MM.1S (cell line): ENCODE measurements around the gene ZNF547.

Experiments
- DNase-seq: peaks from one replicate; pipeline ENCODE4 v3.0.0-alpha.2; 2015
- H2AFZ ChIP-seq: fragments of 300-600 bp; sonication (generic); 2 replicates; pipeline ENCODE4 v1.6.0; 2016; ENCODE audit warnings: antibody characterized with exemption, low read length
- H3F3A ChIP-seq: fragments of 300-600 bp; sonication (generic); 2 replicates; pipeline ENCODE4 v1.6.1; 2016; ENCODE audit warnings: mild to moderate bottlenecking, antibody characterized with exemption, low read length, moderate library complexity, mixed read lengths; ENCODE audit not compliant: insufficient read depth
- H3K27ac ChIP-seq: fragments of 300-600 bp; sonication (generic); 2 replicates; pipeline ENCODE4 v1.5.1; 2016; ENCODE audit warnings: mild to moderate bottlenecking, low read length
- H3K27me3 ChIP-seq: fragments of 300-600 bp; sonication (generic); replicated peaks from 2 replicates; pipeline ENCODE4 v1.6.0; 2016; ENCODE audit warnings: low read length; ENCODE audit not compliant: insufficient read depth
- H3K36me3 ChIP-seq: fragments of 300-600 bp; sonication (generic); replicated peaks from 2 replicates; pipeline ENCODE4 v1.6.1; 2016; ENCODE audit warnings: mild to moderate bottlenecking, low read length, mixed read lengths; ENCODE audit not compliant: insufficient read depth
- H3K4me1 ChIP-seq: fragments of 300-600 bp; sonication (generic); 2 replicates; pipeline ENCODE4 v1.6.1; 2016; ENCODE audit warnings: low read length, mixed read lengths
- H3K4me2 ChIP-seq: fragments of 300-600 bp; sonication (generic); 2 replicates; pipeline ENCODE4 v1.6.0; 2016; ENCODE audit warnings: low read depth, low read length
- H3K4me3 ChIP-seq: fragments of 300-600 bp; sonication (generic); 2 replicates; pipeline ENCODE4 v1.5.1; 2016; ENCODE audit warnings: low read length, mixed read lengths
- H3K79me2 ChIP-seq: fragments of 300-600 bp; sonication (generic); 2 replicates; pipeline ENCODE4 v1.6.1; 2016; ENCODE audit warnings: mixed run types, low read length, mixed read lengths
- H3K9ac ChIP-seq: fragments of 300-600 bp; sonication (generic); 2 replicates; pipeline ENCODE4 v1.6.1; 2016; ENCODE audit warnings: low read length, mixed read lengths
- H3K9me2 ChIP-seq: fragments of 300-600 bp; sonication (generic); replicated peaks from 2 replicates; pipeline ENCODE4 v1.6.1; 2016; ENCODE audit warnings: mild to moderate bottlenecking, low read length, mixed read lengths; ENCODE audit not compliant: insufficient read depth
- H3K9me3 ChIP-seq: fragments of 300-600 bp; sonication (generic); replicated peaks from 2 replicates; pipeline ENCODE4 v1.6.1; 2016; ENCODE audit warnings: mild to moderate bottlenecking, low read length, mixed read lengths; ENCODE audit not compliant: insufficient read depth
- H4K20me1 ChIP-seq: fragments of 300-600 bp; sonication (generic); 2 replicates; pipeline ENCODE4 v1.6.1; 2016; ENCODE audit warnings: mild to moderate bottlenecking, low read length, moderate library complexity, mixed read lengths; ENCODE audit not compliant: insufficient read depth
- EZH2 ChIP-seq: fragments of 300-600 bp; sonication (generic); optimal IDR thresholded peaks from 2 replicates; pipeline ENCODE3; 2017; ENCODE audit warnings: low read depth, mild to moderate bottlenecking, antibody characterized with exemption, low read length, mixed read lengths
- EZH2phosphoT487 ChIP-seq: fragments of 300-600 bp; sonication (generic); IDR thresholded peaks from 2 replicates; pipeline ENCODE4 v1.6.1; 2018; ENCODE audit warnings: antibody characterized with exemption, low read length
- TF ChIP-seq, protein P1 (sequence below): fragments of 300-600 bp; sonication (generic); IDR thresholded peaks from 2 replicates; pipeline ENCODE4 v1.5.1; 2016; ENCODE audit warnings: antibody characterized with exemption, low read length, mixed read lengths

The ZNF547 gene

DNA sequence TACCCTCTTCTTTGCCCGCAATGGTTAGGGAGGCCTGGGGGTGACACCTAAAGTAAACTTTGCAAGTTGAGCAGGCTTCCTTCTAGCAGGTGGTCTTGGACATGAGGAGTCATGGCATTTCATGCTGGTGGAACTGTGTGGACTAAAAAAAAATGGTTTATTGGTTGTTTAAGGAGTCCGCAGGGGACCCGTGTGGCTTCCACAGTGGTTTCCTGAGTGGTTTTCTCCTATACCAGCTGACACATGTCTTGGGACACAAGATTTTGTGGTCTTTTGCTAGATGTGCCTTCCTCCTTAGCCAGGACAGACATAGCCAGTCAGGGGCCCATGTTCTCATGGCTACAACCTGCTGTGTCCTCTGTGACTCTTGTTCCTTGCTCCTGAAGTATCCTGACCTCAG is 41.6 kb upstream of the ZNF547 start:
- no peaks in the 10 kb centered on the region for H3K9me3 ChIP-seq
- no peak for TF ChIP-seq EZH2
- TF ChIP-seq, protein P1, sequence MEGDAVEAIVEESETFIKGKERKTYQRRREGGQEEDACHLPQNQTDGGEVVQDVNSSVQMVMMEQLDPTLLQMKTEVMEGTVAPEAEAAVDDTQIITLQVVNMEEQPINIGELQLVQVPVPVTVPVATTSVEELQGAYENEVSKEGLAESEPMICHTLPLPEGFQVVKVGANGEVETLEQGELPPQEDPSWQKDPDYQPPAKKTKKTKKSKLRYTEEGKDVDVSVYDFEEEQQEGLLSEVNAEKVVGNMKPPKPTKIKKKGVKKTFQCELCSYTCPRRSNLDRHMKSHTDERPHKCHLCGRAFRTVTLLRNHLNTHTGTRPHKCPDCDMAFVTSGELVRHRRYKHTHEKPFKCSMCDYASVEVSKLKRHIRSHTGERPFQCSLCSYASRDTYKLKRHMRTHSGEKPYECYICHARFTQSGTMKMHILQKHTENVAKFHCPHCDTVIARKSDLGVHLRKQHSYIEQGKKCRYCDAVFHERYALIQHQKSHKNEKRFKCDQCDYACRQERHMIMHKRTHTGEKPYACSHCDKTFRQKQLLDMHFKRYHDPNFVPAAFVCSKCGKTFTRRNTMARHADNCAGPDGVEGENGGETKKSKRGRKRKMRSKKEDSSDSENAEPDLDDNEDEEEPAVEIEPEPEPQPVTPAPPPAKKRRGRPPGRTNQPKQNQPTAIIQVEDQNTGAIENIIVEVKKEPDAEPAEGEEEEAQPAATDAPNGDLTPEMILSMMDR = no peak
- peaks cover 12% of the 10 kb centered on the region for H3K4me1 ChIP-seq
- DNase-seq = no peak
- peak overlapping the region; percentile 91; the same call in 1 of the 2 replicates for H3K4me3 ChIP-seq
- H3F3A ChIP-seq = no peaks in the 10 kb centered on the region
- peak overlapping the region; percentile 85 for H3K4me2 ChIP-seq
- peaks cover 10% of the 10 kb centered on the region; the same call in 1 of the 2 replicates for H3K36me3 ChIP-seq
- H2AFZ ChIP-seq = no peak overlapping the region
- H3K9me2 ChIP-seq = no peaks in the 10 kb centered on the region
- no peak overlapping the region for H3K9ac ChIP-seq
- no peaks in the 10 kb centered on the region for H4K20me1 ChIP-seq
- H3K79me2 ChIP-seq = peaks cover 26% of the 10 kb centered on the region
- no peak overlapping the region for H3K27ac ChIP-seq
- H3K27me3 ChIP-seq = no peaks in the 10 kb centered on the region

DNA sequence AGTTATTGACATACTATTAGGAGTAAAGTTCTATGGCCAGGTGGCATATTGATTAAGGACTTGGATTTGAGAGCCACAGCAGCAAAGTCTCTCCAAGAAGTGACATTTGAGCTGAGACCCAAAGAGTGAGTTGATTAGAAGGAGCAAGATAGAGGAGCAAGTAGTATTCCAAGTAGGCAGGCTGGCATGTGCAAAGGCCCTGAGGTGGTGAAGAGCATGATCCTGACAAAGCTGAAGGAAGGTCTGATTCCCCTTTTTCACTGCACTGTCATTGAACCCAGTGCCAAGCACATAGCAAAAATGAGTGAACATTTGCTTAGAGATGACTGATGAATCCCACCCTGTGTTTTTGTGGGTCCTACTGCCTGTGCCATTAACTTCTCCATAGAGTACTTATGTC is 38.4 kb upstream of the ZNF547 start:
- no peaks in the 10 kb centered on the region for H4K20me1 ChIP-seq
- peaks cover 12% of the 10 kb centered on the region for H3K4me1 ChIP-seq
- no peak overlapping the region for H2AFZ ChIP-seq
- no peak overlapping the region for H3K4me3 ChIP-seq
- no peak overlapping the region for H3K4me2 ChIP-seq
- no peaks in the 10 kb centered on the region for H3K9me2 ChIP-seq
- H3K9ac ChIP-seq = no peak overlapping the region
- no peak for DNase-seq
- H3K27me3 ChIP-seq = no peaks in the 10 kb centered on the region
- no peaks in the 10 kb centered on the region for H3F3A ChIP-seq
- no peak overlapping the region for H3K27ac ChIP-seq
- no peak for TF ChIP-seq EZH2phosphoT487
- TF ChIP-seq, protein P1 = no peak
- H3K79me2 ChIP-seq = peaks cover 26% of the 10 kb centered on the region
- H3K9me3 ChIP-seq = no peaks in the 10 kb centered on the region
- H3K36me3 ChIP-seq = peaks cover 25% of the 10 kb centered on the region

DNA sequence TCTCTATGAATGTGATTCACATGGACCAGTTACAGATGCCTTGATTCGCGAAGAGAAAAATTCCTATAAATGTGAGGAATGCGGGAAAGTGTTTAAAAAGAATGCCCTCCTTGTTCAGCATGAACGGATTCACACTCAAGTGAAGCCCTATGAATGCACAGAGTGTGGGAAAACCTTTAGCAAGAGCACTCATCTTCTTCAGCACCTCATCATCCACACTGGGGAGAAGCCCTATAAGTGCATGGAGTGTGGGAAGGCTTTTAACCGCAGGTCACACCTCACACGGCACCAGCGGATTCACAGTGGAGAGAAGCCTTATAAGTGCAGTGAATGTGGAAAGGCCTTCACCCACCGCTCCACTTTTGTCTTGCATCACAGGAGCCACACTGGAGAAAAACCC is 35.4 kb upstream of the ZNF547 start:
- no peaks in the 10 kb centered on the region; the same call in 1 of the 2 replicates for H3K79me2 ChIP-seq
- H3K27ac ChIP-seq = no peak overlapping the region
- no peaks in the 10 kb centered on the region for H3K27me3 ChIP-seq
- H3K4me1 ChIP-seq = no peaks in the 10 kb centered on the region
- no peaks in the 10 kb centered on the region for H4K20me1 ChIP-seq
- no peak overlapping the region for H3K9ac ChIP-seq
- H3K4me2 ChIP-seq = no peak overlapping the region
- H3K9me2 ChIP-seq = no peaks in the 10 kb centered on the region
- H2AFZ ChIP-seq = no peak overlapping the region
- no peaks in the 10 kb centered on the region for H3K9me3 ChIP-seq
- H3K36me3 ChIP-seq = peaks cover 25% of the 10 kb centered on the region
- H3K4me3 ChIP-seq = no peak overlapping the region
- TF ChIP-seq, protein P1 = no peak
- TF ChIP-seq EZH2 = no peak
- TF ChIP-seq EZH2phosphoT487 = no peak
- H3F3A ChIP-seq = no peaks in the 10 kb centered on the region
- DNase-seq = no peak
